HG02678 (cell line): Measurements from ENCODE around the gene MCTP2.

ENCODE experiments used
- ATAC-seq: cut with Tn5 transposase; IDR thresholded peaks from one replicate; pipeline ENCODE4 v1.9.1; 2021; ENCODE audit warnings: mild to moderate bottlenecking, moderate library complexity; ENCODE audit not compliant: unreplicated experiment

The MCTP2 gene

GRCh38 chr15:94295275-94295674, 63.9 kb downstream of the MCTP2 start:
- no peak for ATAC-seq

DNA sequence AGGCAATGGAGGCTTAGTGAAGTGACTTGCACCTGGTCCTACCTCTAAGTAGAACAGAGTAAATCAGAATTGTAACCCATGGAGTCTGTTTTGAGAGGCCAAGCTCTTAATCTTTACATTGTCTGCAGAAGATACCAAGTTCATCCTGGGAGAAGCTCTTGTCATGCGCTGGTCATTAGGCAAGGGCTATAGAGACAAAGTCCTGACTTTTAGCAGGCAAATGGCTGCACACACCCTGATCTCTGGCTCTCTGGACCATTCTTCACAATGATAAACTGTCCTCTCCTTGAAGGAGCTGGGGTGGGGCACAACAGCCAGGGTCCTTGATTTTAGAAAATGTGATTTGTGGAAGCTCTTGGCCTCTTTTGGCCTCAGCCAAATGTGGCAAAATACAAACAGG, 65.4 kb downstream of the MCTP2 start:
- ATAC-seq, result no peak

DNA sequence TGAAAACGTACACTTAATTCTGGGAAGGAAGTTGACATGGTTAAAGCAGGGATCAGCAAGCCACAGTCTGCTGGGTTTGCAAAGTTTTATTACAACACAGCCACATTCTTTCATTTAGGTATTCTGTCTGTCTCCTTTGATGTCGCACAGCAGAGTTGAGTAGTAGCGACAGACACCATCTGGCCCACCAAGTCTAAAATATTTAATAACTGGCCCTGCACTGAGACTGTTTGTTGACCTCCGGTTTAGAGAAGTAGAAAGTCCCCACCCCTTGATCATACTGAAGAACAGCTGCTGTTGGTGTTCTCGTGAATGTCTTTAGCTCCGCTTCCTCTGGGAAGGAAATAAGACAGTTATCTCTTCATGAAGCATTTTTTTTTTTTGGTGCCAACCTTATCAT, 66.2 kb downstream of the MCTP2 start:
- ATAC-seq, result peak; percentile 78

GRCh38 chr15:94298364-94298763, 67.0 kb downstream of the MCTP2 start:
- ATAC-seq, result no peak

GRCh38 chr15:94300612-94301011, 69.3 kb downstream of the MCTP2 start:
- ATAC-seq, result no peak

DNA sequence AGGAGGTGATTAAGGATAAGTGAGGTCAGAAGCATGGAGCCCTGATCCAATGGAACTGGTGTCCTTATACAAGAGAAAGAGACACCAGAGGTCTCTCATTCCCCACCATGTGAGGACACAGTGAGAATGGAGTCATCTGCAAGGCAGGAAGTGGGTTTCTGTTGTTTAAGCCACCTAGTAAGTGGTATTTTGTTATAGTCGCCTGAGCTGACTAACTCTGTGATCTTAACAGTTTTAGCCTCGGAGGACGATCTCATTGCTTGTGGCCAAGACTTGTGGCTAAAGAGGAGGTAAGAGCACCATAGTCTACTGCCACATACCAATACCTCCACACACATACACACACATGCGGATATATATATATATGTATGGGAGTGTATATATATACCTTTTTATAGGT, 73.8 kb downstream of the MCTP2 start:
- peak; percentile 49 for ATAC-seq

- peak; percentile 81 for ATAC-seq
Measured at GRCh38 chr15:94306700-94307650, 75.6 kb downstream of the MCTP2 start.

GRCh38 chr15:94312946-94313345, 81.6 kb downstream of the MCTP2 start:
- no peak for ATAC-seq

DNA sequence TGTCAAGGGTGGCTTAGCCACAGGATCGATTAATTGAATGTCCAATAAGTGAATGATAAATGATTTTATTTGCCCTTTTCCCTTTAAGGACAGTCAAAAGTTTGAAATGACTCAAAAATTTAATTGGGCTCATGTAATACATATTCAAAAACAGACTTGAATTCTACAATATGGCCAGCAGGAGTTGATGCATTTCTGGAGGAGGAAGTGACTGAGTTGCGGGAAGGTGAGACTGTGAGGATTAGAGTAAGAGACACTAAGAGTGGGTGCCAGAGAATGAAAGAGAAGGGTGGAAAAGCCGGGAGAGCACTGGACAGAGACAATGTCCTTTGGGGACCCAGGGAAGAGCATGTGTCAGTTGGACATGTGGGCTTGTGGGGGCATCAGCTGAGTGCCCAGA, 83.3 kb downstream of the MCTP2 start:
- no peak for ATAC-seq

GRCh38 chr15:94317211-94317610, 85.8 kb downstream of the MCTP2 start:
- ATAC-seq, result no peak

DNA sequence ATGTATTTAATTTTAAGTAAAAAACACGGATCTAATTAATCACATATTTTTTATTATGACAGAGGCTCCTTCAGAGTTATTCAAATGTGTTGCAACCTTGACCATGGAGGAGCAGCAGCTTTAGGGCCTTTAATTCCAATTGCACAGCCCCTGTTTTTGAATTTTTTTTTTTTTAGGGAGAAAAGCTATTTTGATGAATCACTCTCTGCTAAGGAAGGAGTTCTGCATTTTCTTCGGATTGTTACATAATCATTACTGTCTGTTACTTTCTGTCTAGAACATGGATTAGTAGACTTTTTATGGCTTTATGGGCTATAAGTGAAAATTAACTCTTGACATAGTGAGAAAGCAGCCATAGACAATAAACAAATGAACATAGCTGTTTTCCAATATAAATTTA, 90.8 kb downstream of the MCTP2 start:
- no peak for ATAC-seq

DNA sequence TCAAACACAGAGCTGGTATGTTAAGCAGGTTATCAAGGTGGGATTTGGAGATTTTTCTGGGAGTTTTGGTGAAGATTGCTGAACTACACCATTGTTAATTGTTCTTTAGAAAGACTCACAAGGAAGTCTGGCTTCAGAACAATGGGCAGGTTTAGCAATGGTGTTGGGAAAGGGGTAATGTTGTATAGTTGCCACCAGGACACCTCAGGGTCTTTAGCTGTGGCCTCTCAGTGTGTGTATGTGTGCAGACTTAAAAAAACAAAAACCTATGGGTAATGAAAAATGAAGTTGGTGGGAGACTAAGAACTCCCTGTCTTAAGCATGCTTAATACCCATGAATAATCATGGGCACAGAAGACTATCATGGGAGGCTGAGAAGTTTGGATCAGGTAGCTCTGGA, 91.7 kb downstream of the MCTP2 start:
- no peak for ATAC-seq

DNA sequence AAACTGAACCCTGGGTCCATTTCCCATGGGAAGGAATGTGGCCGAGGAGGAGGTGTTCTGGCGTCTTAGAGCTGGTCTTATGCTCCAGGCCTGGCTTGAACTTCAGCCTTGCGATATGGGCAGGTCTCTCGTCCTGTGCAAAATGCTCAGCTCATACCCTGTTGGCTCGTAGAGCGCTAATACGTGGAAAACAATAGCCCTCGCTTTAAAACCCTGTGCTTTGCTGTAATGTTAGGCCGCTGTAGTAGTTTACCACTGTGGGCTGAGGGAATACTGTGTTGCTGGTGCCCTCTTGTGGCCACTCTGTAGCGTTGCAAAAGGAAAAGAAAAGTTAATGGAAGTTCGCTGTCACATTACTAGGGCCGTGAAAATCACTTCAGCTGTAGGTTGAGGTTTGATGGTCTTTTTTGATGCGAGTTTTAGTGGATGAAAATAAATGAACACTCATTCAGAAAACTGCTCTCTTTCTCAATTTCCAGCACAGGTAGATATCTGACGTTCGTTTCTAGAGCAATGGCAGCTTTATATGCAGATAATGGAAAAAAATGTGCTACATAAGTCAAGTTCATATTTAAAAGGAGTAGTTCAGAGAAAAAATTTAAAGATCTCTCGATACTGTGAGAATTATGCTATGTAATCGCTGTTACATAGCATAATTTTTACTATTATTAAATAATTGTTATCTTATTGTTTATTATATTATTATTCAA, 92.9 kb downstream of the MCTP2 start:
- peak; percentile 81 for ATAC-seq

- no peak for ATAC-seq
Measured at GRCh38 chr15:94324835-94325767, 93.7 kb downstream of the MCTP2 start.

GRCh38 chr15:94327356-94327936, 96.1 kb downstream of the MCTP2 start:
- peak; percentile 39 for ATAC-seq

DNA sequence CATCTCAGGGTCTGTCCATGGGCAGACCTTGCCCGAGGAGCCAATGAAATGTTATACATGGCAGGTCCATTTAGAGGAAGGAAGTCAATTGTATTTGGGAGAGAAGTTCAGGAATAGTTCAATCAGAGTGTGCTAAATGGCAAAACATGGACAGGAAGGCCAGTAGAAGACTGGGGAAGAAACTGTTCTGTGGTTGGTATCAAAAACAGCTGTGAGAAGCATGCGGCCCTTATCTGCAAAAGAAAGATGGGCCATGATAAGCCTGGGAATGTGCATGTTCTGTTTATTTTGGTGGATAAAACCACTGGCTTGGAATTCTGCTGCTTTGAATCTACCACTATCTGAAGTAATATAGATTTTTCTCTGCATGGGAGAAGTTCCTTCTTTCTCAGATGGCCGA, 100.4 kb downstream of the MCTP2 start:
- ATAC-seq, result no peak

DNA sequence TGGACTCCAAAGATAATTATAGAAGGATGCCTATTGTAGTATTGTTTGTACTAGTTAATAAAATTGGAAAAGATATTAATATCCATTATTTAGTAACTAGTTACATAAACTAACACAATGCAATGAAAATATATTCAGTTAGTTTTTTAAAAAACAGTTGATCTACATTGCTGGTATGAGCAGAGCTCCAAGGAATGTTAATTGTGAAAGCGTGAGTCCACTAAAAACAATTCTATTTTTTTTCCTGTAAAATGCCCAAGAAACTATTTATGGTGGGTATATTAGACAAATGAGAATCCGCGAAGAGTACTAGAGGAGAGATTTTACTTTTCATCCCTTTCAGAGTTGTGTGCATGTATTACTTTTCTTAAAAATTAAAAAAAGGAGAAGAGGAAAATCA, 104.3 kb downstream of the MCTP2 start:
- no peak for ATAC-seq

GRCh38 chr15:94336817-94337467, 105.6 kb downstream of the MCTP2 start:
- no peak for ATAC-seq

- no peak for ATAC-seq
Measured at GRCh38 chr15:94338243-94338846, 107.0 kb downstream of the MCTP2 start.

DNA sequence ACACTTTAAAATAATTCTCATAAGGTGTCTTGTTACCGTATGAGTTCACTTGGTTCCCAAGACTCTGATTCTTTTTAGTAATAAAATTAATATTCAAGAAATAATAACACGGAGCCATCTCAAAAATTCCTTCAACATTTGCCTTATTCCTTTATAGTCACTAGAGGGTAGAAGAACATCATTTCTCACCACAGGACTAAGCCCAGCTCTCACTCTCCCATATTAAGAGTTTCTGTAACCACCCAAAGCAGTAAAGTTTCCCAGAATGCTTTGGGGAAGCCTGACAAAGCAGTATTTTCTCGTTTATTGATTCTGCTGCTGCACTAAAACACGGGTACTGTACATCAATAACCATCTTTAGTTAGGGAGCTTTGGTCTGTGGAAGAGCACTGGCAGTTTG, 114.9 kb downstream of the MCTP2 start:
- no peak for ATAC-seq
